ENCODE data around the gene SIGLEC5. TPM values are rescaled to one million over a fixed set of nuclear protein-coding genes. Genes with fewer than 3 reads are reported as not detected.

Gene SIGLEC5
- total and polyA plus RNA-seq, 2 of the 8 experiments (the other 6 are each of a cell fraction or from before 2014, with no cell fraction given) = not detected

GRCh38 chr19:51571599-51571998, 58.6 kb downstream of the SIGLEC5 start:
- Histone ChIP-seq H3K4me1 (replicated peaks in 1 of 4; ENCODE audit: control insufficient read depth in 3 of 4, insufficient read depth in 4 of 4, low read length in 3 of 4) (peaks cover 0 to 3% (median 2%) of the 10 kb centered on the region in 4 experiments; a peak in 4 of 7 replicates), H2BK5ac (ENCODE audit: low read depth, low read length) (no peak overlapping the region), H2BK15ac (ENCODE audit: low read length) (no peak overlapping the region), H3K23me2 (ENCODE audit: low read depth, low read length) (peaks cover 4% of the 10 kb centered on the region), H3K56ac (replicated peaks; ENCODE audit: insufficient read length, low read depth, low read length) (no peak overlapping the region), H4K5ac (ENCODE audit: insufficient read length, low read depth, low read length) (no peak overlapping the region), H3K14ac (ENCODE audit: insufficient read length) (no peak overlapping the region), H2AK5ac (ENCODE audit: low read depth, low read length) (no peak overlapping the region), H3K4ac (replicated peaks; ENCODE audit: insufficient read length, low read depth, low read length) (no peak overlapping the region), H3K36me3 (ENCODE audit: control insufficient read depth in 2 of 4, insufficient read depth in 4 of 4, low read length in 3 of 4) (peaks cover 0 to 9% (median 3%) of the 10 kb centered on the region in 4 experiments; a peak in 4 of 8 replicates), H4K8ac (ENCODE audit: extremely low read depth, insufficient read depth, low read length) (peak overlapping the region; percentile 30), H3K9me3 (ENCODE audit: insufficient read depth in 2 of 2, low read depth in 1 of 2, low read length in 1 of 2) (no peaks in the 10 kb centered on the region), H2BK12ac (ENCODE audit: low read depth, low read length) (0 out of 2 replicates have a peak overlapping the region, but pooled peaks have one; percentile 39), H3K9ac (replicated peaks in 1 of 4; ENCODE audit: extremely low read depth in 1 of 4, low read depth in 3 of 4, low read length in 3 of 4) (peak overlapping the region in 3 of 4 experiments; percentile 45 to 74 (median 56); a peak in 5 of 7 replicates), H3K79me2 (ENCODE audit: control insufficient read depth in 1 of 2, insufficient read depth in 2 of 2, low read length in 2 of 2) (peaks cover 0 to 17% of the 10 kb centered on the region in 2 experiments; a peak in 2 of 4 replicates), H3K4me2 (ENCODE audit: insufficient read depth in 1 of 2, low read depth in 2 of 2, low read length in 2 of 2) (peak overlapping the region; percentile 87 to 91), H3K18ac (ENCODE audit: extremely low read depth, low read length) (no peak overlapping the region), H2BK120ac (replicated peaks; ENCODE audit: low read depth, low read length) (no peak overlapping the region), H3K27ac (ENCODE audit: low read depth, low read length) (no peak overlapping the region), H3K4me3 (ENCODE audit: extremely low read depth in 1 of 4, insufficient read depth in 2 of 4, low read depth in 3 of 4, low read length in 4 of 4) (peak overlapping the region; percentile 64 to 90 (median 70)), H4K20me1 (replicated peaks in 1 of 2; ENCODE audit: control insufficient read depth in 1 of 2, insufficient read depth in 2 of 2, low read length in 2 of 2) (no peaks in the 10 kb centered on the region), H3K23ac (ENCODE audit: insufficient read length) (no peak overlapping the region), H4K91ac (replicated peaks; ENCODE audit: insufficient read length, low read length) (no peak overlapping the region), H3K79me1 (ENCODE audit: low read depth, low read length) (peaks cover 4% of the 10 kb centered on the region; the same call in 1 of the 2 replicates), H2BK20ac (ENCODE audit: low read length) (no peak overlapping the region), H3K27me3 (replicated peaks in 1 of 4; ENCODE audit: control insufficient read depth in 3 of 4, extremely low read depth in 1 of 4, insufficient read depth in 3 of 4, low read length in 3 of 4) (no peaks in the 10 kb centered on the region), H2AFZ (ENCODE audit: low read length) (no peak overlapping the region; the same call in 1 of the 2 replicates)
- no peak for TF ChIP-seq SP4 (IDR thresholded peaks at IDR 0.05; ENCODE audit: low read length)
- no peak for TF ChIP-seq JUND (IDR thresholded peaks at IDR 0.05; ENCODE audit: low read length)
- peak; percentile 36 for TF ChIP-seq KDM4A (IDR thresholded peaks at IDR 0.05; ENCODE audit: low read depth, low read length, severe bottlenecking)
- TF ChIP-seq SIX5 (IDR thresholded peaks at IDR 0.05; ENCODE audit: low read depth, low read length) = no peak
- TF ChIP-seq EGR1 (IDR thresholded peaks at IDR 0.05; ENCODE audit: borderline replicate concordance, low read depth, low read length) = no peak
- TF ChIP-seq CEBPB (IDR thresholded peaks at IDR 0.05; ENCODE audit: low read depth, low read length) = no peak
- 10% methylated on average over 8 of the region's 8 CpGs; no CpG with 5 or more reads in 1 of the 2 experiments for WGBS, 2 experiments (ENCODE audit: extremely low coverage in 1 of 2, insufficient coverage in 1 of 2, insufficient read length in 1 of 2, insufficient replicate concordance in 2 of 2, low coverage in 1 of 2, low lambda C conversion rate in 2 of 2, missing lambda C conversion rate in 1 of 2)
- FAIRE-seq (no peak), DNase-seq (ENCODE audit: low read depth in 1 of 2, low spot score in 2 of 2) (no peak)
- CTCF ChIA-PET (ENCODE audit: partially characterized antibody) = no interaction called here
- POLR2A ChIA-PET (ENCODE audit: partially characterized antibody) = interaction anchor here (1.6 kb wide), 1 partner anchor 10 kb away, joined by 5 read pairs; no protein-coding TSS in a partner anchor
